ENCODE results near the gene CAPZA1.
A peak's percentile ranks its signal among the peaks of the same experiment; 100 is the strongest.
"Not testable (repeated sequence)": the region's sequence is repeated elsewhere in the genome, so short reads cannot be mapped to it uniquely, and the experiment has no call there.

The CAPZA1 gene

DNA sequence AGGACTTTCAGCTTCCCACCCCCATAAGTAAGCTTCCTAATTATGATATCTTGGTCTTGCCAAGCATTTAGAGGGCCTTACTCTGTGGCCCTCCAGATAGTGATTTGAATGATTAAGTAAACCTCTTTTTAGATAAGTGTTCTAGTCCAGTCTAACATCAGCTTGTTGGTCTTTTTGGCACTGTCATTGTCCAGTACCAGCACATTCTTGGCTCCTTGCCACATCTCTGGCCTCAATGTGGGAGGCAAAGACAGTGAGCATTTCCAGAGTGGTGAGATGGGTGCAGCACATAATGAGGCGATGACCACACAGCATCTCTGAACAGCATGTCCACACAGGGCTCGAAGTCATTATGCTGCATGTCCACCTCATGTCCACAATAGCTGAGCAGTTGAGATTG, 6.1 kb downstream of the CAPZA1 start:
- Histone ChIP-seq H3K27ac (no peak overlapping the region), H3K4me3 (no peak overlapping the region)

DNA sequence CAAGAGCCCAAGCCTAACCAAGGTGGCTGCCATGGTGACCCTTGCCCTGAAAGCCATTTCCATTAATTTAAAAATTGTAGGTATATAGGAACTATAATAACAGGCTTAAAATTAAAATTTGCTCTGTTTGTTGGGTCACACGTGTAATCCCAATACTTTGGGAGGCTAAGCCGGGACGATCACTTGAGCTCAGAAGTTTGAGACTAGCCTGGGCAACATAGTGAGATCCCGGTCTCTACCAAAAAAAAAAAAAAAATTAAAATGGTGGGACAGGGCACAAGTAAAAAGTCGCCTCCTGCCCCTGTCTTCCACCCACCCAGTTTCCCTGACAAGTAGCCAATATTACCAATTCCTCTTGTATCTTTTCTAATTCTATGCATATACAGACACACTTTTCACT, 6.6 kb downstream of the CAPZA1 start:
- no peak overlapping the region for H3K4me3 ChIP-seq
- H3K27ac ChIP-seq = no peak overlapping the region

DNA sequence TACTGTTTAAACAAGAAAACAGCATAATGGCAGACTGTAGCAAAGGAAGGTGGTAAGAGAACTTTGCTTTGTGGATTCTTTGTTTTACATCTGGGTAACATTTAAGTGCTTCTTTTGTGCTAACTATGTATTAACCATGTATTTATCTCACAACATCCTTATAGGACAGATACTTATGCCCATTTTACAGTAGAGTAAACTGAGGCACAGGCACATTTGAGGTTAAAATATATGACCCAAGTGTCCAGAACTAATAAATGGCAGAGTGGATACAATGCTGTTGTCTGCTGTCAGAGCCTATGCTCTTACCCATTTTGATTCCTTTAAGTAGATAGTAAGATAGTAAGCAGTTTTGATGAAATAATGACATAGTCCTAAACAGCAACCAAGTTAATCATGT, 7.3 kb downstream of the CAPZA1 start:
- no peak overlapping the region for H3K4me3 ChIP-seq
- peak overlapping the region in 1 of 21 experiments; percentile 7 for H3K27ac ChIP-seq

DNA sequence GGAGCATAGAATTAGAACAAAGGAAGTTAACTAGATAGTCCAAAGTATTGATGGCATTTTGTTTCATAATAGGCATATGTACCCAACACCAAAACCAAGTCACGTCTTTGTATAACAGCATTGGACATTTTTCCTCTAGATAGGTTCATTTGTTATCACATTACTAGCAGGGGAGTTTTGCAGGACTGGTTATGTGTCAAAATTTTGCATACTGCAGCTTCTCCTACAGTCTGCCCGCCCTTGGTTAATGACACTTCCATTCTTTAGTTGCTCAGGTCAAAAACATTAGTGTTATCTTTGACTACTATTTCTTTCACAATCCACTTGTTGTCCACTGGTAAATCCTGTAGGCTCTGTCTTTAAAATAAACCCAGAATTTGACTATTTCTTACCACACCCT, 8.9 kb downstream of the CAPZA1 start:
- H3K27ac ChIP-seq = peak overlapping the region in 1 of 21 experiments; percentile 32
- no peak overlapping the region for H3K4me3 ChIP-seq

DNA sequence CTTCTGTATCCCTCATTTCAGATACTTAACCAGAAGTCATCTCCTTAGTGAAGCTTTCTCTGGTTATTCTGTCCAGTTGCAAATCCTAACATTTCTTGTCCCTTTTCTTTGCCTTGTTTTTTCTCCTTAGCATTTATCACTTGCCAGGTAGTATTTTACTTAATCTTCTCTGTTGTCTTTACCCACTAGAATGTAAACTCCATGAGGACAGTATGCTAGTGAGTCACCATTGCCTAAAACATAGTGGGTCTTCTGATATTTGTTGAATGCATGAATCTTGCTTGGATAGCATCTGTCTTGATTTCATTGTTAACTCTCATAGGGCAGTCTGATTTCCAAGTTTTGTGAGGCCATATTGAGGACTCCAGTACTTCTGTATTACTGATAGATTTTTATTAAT, 9.6 kb downstream of the CAPZA1 start:
- Histone ChIP-seq H3K27ac (no peak overlapping the region), H3K4me3 (no peak overlapping the region)

DNA sequence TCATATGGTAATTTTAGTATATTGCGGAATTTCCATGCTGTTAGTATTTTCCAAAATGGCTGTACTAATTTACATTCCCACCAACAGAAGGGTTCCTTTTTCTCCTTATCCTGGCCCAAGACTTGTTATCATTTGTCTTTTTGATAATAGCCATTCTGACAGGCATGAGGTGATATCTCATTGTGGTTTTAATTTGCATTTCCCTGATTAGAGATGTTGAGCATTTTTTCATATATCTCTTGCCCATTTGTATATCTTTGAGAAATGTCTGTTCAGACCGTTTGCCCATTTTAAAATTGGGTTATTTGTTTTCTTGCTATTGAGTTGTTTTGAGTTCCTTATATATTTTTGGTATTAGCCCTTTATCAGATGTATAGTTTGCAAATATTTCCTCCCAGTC, 14.0 kb downstream of the CAPZA1 start:
- H3K4me3 ChIP-seq = no peak overlapping the region
- no peak overlapping the region for H3K27ac ChIP-seq

DNA sequence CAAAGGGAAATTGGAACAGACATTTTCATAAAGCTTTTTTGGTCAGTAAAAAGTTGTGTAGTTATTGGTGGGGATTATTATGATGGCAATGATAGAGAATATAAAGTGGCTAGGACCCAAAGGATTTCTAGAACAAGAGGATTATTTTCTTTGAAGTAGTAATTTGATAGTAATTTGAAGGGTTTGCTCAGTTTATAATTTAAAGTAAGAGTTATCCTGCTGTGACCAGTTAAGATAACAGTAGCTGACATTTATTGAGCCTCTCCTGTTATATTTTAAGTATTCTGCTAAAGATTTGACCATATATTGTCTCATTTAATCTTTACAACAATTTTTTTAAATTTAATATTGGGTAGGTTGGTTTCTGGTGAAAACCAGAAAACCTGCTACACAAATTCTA, 14.7 kb downstream of the CAPZA1 start:
- no peak overlapping the region for H3K4me3 ChIP-seq
- no peak overlapping the region for H3K27ac ChIP-seq

DNA sequence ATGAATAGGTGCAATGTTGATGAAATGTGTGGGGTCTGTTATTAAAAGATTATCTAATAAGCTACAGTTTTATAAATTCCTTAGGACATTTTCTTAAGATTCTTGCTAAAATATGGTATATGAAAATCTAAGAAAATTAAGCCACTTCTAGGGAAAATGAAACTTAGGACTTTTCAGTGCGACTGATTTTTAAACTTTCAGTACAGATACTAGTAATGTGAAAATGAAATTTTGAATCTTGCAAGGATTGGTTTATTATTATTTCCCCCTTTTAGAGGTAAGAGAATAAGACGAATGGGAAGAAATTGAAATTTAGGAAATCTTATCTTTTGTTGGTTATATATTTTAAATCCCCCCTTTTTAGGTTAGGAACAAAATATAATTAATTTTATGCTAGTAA, 16.4 kb downstream of the CAPZA1 start:
- Histone ChIP-seq H3K27ac (peak overlapping the region in 4 of 21 experiments; percentile 2 to 73 (median 50)), H3K4me3 (no peak overlapping the region)

DNA sequence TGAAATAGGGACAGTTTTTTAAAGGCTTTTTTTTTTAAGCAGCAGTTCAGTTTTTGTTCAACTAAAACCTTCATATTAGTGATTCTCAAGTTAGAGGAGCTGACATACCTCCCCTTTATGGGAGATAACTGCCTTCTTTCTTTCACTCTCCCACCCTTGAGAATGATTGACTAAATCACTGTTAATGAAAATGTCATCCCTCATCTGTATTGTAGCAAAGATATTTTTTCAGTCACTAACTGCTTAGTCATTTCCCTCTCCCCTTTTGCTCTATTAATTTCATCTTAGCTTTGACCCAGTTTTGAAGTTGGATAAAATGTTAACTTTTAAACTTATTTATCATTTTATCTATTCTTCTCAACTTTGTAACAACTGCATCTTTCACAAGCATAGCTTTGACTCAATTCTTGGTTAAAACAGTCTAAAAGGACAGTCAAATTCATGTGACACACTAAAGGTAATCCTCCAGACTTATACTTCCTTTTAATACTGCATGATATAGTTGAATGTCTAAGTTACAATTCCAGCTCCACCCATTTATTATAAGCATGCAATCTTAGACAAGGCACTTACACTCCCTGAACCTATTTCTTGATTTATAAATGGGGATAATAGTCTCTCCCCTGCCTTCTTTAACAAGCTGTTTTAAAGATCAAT, 17.1 kb downstream of the CAPZA1 start:
- H3K4me3 ChIP-seq = no peak overlapping the region
- peak overlapping the region in 10 of 21 experiments; percentile 2 to 73 (median 30) for H3K27ac ChIP-seq

DNA sequence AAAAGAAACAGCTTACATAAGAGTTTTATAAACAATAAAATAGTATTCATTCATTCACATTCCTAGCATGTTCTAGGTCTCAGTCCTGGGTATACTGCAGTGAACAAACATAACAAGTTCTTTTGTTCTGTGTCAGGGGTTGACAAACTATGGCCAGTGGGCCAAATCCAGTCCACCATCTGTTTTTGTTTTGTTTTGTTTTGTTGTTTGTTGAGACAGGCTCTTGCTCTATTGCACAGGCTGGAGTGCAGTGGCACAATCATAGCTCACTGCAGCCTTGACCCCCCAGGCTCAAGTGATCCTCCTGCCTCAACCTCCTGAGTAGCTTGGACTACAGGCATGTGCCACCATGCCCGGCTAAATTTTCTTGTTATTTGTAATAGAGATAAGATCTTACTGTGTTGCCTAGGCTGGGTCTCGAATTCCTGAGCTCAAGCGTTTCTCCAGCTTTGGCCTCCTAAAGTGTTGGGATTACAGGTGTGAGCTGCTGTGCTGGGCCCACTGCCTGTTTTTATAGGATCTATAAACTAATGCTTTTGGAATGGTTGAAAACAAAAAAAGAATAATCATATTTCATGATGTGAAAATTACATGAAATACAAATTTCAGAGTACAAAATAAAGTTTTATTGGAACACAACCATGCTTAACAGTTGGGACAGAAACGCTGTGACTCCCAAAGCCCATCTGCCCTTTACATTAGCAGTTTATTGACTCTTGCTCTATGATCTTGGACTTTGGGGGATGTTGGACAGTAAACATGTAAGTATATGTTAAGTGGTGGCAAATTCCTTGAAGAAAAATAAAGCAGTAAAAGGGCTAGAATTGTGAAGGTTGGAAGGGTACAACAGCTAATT, 17.9 kb downstream of the CAPZA1 start:
- H3K4me3 ChIP-seq = no peak overlapping the region

DNA sequence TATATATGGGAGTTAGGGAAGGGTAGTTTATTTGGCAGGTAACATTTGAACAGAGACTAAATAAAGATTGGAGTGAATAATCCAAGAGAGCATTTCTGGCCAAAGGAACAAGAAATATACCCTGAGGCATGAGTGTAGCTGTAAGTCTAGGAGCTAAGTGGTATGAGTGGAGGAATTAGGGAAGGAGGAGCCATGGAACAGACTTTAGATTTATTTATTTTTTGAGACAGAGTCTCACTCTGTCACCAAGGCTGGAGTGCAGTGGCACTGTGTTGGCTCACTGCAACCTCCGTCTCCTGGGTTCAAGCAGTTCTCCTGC, 18.4 kb downstream of the CAPZA1 start:
- peak overlapping the region in 2 of 21 experiments; percentile 38 to 73 for H3K27ac ChIP-seq
- no peak overlapping the region for H3K4me3 ChIP-seq

More for the DNA sequence above, 17.9 kb downstream of the CAPZA1 start:
- peak overlapping the region in 8 of 21 experiments; percentile 1 to 73 (median 24) for H3K27ac ChIP-seq

DNA sequence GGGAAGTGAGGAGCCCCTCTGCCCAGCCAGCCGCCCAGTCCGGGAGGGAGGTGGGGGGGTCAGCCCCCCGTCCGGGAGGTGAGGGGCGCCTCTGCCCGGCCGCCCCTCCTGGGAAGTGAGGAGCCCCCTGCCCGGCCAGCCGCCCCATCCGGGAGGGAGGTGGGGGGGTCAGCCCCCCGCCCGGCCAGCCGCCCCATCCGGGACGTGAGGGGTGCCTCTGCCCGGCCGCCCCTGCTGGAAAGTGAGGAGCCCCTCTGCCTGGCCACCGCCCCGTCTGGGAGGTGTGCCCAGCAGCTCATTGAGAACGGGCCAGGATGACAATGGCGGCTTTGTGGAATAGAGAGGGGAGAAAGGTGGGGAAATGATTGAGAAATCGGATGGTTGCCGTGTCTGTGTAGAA, 20.8 kb downstream of the CAPZA1 start:
- H3K27ac ChIP-seq = peak overlapping the region in 1 of 21 experiments; percentile 54

DNA sequence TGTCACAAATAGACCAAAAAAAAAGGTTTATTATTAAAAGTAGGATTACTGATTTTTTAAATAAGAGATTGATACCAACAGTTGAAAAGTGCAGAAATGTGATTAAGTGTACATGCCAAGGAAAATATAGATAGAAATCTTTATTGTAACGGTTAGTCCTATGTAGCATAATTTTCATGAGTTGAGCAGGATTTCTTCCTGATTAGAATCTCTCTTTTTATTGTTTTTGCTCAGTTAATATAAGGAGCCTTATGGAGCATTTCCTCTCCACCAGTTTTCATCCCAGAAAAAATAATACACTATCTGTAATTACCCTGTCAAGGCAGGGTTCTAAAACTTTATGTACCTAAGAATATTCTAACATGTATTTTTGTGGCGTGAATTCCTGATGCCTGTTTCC, 23.4 kb downstream of the CAPZA1 start:
- Histone ChIP-seq H3K27ac (no peak overlapping the region), H3K4me3 (no peak overlapping the region)

More for the DNA sequence above, 20.8 kb downstream of the CAPZA1 start:
- H3K4me3 ChIP-seq = not testable (repeated sequence)

DNA sequence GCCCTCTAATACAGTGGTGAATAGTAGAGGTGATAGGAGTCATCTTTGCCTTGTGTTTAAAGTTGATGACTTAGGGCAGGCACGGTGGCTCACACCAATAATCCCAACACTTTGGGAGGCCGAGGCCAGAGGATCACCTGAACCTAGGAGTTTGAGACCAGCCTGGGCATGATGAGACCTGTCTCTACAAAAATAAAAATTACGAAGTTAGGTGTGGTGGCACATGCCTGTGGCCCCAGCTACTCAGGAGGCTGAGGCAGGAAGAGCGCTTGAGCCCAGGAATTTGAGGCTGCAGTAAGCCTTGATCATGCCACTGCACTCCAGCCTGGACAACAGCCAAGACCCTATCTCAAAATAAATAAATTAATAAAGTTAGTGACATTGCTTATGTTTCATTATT, 26.6 kb downstream of the CAPZA1 start:
- Histone ChIP-seq H3K4me3 (no peak overlapping the region), H3K27ac (no peak overlapping the region)

DNA sequence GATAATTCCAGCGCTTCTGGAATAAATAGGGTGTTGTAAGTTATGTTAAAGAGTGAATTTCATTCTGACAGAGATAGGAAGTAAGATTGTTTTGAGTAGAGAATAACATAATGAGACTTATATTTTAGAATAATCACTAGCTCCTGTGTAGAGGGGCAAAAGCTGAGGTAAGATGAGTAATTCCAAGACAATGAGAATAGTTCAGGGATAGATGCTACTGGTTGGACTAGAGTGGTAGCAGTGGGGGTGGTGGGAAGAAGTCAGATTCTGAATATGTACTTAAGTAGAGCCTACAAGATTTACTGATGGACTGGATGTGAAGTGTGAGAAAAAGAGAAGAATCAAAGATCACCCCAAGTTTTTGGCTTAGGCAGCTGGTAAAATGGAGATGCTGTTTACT, 31.6 kb downstream of the CAPZA1 start:
- Histone ChIP-seq H3K27ac (no peak overlapping the region), H3K4me3 (no peak overlapping the region)

DNA sequence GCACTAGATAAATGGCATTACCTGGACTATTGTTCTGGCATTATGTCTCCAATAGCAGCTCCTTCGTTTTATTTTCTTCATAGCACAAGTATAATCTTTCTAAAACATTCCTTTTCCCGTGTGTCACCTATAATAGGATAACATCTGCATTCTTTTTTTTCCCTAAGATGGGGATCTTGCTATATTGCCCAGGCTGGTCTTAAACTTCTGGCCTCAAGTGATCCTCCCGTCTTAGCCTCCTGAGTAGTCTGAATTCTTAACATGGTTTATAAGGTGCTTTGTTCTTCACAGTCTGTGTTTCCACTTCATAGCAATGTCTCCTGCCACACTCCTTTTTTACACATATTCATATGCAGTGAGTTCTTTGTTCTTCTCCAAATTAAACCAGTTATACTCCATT, 46.2 kb downstream of the CAPZA1 start:
- Histone ChIP-seq H3K27ac (no peak overlapping the region), H3K4me3 (no peak overlapping the region)

DNA sequence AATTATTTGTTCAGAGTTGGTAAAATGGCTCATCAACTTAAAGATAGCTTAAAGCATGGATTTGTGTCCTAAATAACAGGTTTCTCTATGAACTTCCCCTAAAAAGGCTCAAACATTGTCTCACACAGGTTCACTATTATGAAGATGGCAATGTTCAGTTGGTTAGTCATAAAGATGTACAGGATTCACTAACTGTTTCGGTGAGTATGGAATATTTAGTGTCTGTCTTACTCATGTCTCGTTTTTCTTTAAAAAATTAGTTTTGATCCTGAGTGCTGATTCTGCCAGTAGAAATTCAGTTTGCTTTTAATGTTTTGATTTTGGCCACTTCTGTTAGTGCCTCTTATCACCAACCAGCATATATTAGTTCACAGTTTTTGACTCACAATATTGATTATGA, 47.3 kb downstream of the CAPZA1 start:
- H3K27ac ChIP-seq = no peak overlapping the region
- H3K4me3 ChIP-seq = no peak overlapping the region

DNA sequence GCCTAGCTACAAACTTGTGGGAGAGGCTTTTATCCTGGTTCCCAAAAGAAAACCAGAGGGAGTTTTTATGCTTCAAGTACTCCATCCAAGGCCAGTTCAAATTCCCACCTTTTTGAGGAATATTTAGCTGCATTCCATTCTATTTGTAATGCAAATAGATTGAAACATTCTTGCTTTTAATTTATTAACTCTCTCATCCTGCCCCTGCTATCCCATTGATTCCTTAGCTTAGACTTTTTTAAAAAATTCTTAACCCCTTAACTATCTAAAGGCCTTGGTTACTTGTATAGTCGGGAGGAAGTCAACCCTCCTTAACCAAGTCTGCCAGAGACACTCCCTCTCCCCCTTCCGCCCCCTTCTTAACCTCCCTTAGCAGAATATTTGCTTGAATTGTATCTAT, 52.4 kb downstream of the CAPZA1 start:
- no peak overlapping the region for H3K4me3 ChIP-seq
- no peak overlapping the region for H3K27ac ChIP-seq

DNA sequence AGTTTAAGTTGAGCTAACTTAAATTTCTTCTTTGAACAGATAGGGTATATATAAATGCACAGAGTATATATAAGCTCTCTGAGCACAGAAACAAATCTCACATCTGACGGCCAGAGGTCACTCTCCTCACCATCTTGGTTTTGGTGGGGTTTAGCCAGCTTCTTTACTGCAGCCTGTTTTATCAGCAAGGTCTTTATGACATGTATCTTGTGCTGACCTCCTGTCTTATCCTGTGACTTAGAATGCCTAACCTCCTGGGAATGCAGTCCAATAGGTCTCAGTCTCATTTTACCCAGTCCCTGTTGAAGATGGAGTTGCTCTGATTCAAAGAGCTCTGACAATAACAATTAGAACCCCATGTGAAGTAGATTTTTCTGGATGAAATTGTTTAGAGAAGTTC, 53.2 kb downstream of the CAPZA1 start:
- H3K27ac ChIP-seq = peak overlapping the region in 3 of 21 experiments; percentile 18 to 97 (median 90)
- H3K4me3 ChIP-seq = no peak overlapping the region

DNA sequence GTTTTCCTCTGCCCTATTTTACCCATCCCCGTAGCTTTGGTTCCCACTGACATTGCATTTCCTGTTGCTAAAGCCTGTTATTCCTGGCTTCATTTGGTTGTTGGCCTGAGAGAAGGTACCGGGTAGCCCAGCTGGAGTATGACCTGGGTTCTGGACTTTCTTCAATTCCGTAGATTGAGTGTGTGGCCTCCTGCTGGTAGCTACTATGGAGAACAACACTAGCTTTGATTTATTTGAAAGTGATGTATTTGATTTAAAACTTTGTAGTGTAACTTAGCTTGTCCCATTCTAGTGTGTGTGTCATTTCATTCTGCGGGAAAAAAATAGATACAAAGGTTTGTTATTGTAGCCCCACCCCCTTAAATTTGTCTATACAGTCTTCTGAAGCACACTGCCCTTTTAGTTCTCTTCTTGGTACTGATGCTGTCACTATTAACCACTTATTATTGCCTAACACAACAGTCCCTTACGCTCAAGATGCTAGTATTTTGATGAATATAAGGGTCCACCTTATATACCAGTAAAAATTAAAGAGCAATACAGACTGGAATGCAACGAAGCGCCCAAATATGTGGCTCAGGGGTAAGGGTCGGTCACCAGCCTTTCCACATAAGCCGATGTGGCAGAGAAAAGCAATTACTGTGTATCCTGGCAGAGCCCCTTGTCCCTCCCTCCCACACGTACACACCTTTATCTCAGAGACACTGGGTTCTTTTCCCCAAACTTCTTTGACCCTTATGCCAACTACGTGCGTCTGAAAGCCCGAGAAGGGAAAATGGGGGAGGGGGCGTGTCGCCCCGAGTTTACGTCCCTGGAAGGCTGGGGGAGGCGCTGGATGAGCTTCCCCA, 54.2 kb downstream of the CAPZA1 start:
- H3K4me3 ChIP-seq = peak overlapping the region; percentile 67 to 97 (median 82)

More for the DNA sequence above, 54.2 kb downstream of the CAPZA1 start:
- peak overlapping the region; percentile 39 to 99 (median 93) for H3K27ac ChIP-seq
